GM13976 (cell line): ENCODE results near the gene TRIM67.

Experiments
- DNase-seq: peaks from one replicate; pipeline ENCODE4 v3.0.0; 2012; ENCODE audit warnings: low spot score
- CTCF ChIP-seq: IDR thresholded peaks from 2 replicates; pipeline ENCODE4 v1.5.1; 2012; ENCODE audit warnings: borderline replicate concordance, mild to moderate bottlenecking; ENCODE audit not compliant: insufficient read depth; ENCODE audit errors: extremely low read depth, missing control alignments, control extremely low read depth
- in situ Hi-C: fragments of 300-500 bp; cut with MboI; formaldehyde crosslinking; loops from one replicate; pipeline ENCODE4 v1.12.0; 2022; ENCODE audit warnings: low sequenced_read_pairs, mixed read lengths, inconsistent platforms; ENCODE audit not compliant: unreplicated experiment

TRIM67 gene

GRCh38 chr1:231139659-231140654 lies 21.9 kb upstream of the TRIM67 start:
- DNase-seq: no peak
- TF ChIP-seq CTCF: no peak
- in situ Hi-C loops: no loop called here

- no peak for TF ChIP-seq CTCF
- DNase-seq: no peak
- in situ Hi-C loops: no loop called here
These were observed 17.3 kb upstream of the TRIM67 start for GRCh38 chr1:231144416-231145193.

- no peak for TF ChIP-seq CTCF
- in situ Hi-C loops: no loop called here
- no peak for DNase-seq
These were observed 14.0 kb upstream of the TRIM67 start for GRCh38 chr1:231147896-231148295.

DNA sequence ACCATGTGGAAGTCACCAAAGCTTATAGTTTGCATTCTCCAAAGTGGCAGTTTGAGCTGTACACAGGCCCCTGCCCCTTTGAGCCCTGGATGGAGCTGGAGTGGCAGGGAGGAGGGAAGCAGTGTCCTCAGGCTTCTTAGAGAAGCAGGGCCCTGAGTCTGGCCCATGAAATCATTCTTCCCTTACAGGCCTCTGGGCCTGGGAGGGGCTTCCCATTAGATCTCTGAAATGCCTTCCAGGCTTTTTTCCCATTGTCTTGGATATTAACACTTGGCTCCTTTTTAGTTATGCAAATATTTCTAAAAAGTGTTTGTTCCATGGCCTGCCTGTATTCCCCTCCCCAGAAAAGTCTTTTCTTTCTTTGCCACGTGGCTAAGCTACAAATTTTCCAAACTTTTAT lies 10.0 kb upstream of the TRIM67 start:
- in situ Hi-C loops: no loop called here
- no peak for TF ChIP-seq CTCF
- DNase-seq: no peak

DNA sequence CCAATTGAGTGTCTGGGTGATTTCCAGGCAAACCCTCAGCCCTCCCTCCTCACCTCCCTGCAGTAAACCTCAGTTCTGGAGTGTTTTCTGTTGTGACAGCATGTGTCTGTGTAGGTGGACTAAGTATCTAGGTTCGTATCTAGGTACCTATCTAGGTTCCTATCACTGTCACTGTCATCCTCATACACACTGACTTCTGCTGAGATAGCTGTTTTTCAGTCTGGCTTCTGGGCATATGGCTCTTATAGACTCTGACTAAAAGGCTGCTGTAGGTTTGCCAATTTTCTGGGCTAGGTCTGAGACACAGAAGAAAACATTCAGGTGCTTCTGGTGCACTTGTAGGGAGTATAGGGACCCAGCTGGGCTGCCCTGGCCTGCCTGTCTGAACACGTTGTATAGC lies 8.1 kb upstream of the TRIM67 start:
- in situ Hi-C loops: no loop called here
- no peak for TF ChIP-seq CTCF
- no peak for DNase-seq

DNA sequence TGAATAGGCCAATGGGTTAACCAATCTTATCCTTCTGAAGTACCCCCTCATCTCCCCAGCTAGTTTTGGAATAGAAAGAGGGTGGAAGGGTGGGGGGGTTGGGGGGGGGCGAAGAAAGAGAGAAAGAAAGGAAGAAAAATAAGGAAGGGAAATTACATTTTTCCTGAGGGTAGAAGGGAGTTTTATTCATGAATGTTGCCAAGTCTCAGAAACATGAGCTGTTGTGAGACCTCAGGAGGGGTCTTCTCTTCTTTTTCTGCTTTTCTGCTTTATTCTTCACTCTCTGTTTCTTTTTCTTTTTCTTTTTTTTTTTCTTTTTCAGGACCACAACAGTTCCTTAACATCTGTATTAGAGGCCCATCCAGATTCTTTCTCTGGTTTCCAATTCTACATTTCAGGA lies 6.0 kb upstream of the TRIM67 start:
- DNase-seq: no peak
- in situ Hi-C loops: no loop called here
- no peak for TF ChIP-seq CTCF
